ENCODE data around the gene CDK19.
A peak's percentile ranks its signal among the peaks of the same experiment; 100 is the strongest.

The CDK19 gene

DNA sequence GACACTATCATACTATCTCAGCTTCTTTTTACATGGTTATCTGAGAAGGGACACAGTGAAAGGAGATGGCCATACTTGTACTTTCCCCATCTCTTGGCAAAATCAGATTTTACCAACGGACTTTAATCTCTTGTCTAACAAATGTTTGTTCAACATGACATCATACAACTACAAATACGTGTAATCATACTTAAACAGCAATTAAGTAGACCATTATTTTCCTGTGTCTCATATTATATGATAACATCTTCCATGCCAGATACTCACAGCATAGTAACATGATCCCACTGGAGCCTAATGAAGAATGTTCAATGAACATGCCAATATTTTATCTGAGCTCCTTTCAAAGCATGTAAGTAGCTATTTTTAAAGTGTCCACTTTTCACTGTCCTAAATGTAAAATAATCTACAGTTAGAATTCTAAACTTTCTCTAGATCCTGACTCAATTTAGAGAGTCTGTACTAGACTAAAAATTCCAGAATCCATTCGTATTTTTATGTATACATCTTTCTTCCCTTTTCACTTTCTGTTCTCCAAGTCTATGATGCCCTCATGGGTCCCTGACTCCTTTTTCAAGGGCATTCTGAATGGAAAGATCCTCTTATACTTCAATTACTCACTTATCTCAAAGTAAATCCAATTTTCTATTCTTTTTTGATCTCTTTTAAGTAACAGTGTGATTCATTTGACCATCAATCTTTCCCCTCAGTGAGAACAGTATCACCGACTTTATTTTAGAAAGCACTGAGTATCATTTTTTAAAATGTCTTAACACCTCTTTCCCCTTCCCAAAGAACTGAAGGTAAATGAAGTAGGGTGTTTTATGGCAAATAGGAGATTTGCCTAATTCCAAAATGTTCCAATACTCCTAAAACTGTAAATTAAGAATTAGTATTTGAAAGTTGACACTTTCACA is 133.5 kb downstream of the CDK19 start:
- Histone ChIP-seq H3K27ac (no peak overlapping the region), H3K9me3 (ENCODE audit: low read depth, low read length) (no peaks in the 10 kb centered on the region), H3K9ac (ENCODE audit: insufficient read length) (no peak overlapping the region), H3K4me3 (no peak overlapping the region), H3K36me3 (ENCODE audit: insufficient read depth, low read length) (no peaks in the 10 kb centered on the region)
- no peak for DNase-seq (ENCODE audit: low read depth, low spot score)
- TF ChIP-seq EZH2 (IDR thresholded peaks at IDR 0.05) (no peak), POLR2AphosphoS5 (IDR thresholded peaks at IDR 0.05; ENCODE audit: borderline replicate concordance, low read depth, low read length) (no peak), FOXP2 (optimal IDR thresholded peaks at IDR 0.05; ENCODE audit: control extremely low read depth, extremely low read length, insufficient read depth) (no peak)

DNA sequence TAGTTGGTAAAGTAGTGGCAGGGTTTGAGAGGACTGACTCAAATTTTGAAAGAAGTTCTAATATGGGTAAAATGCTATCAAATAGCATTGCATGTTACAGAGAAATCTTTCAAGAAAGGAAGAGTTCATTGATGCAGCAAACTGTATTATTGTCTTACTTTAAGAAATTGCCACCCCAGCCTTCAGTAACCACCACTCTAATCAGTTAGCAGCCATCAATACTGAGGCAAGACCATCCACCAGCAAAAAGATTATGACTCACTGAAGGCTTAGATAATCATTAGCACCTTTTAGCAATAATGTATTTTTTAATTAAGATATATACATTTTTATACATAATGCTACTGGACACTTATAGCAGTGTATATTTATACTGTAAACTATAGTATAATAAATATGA is 138.9 kb downstream of the CDK19 start:
- no peaks in the 10 kb centered on the region for H3K36me3 ChIP-seq (ENCODE audit: insufficient read depth, low read length)
- H3K4me3 ChIP-seq, result no peak overlapping the region
- TF ChIP-seq POLR2AphosphoS5 (IDR thresholded peaks at IDR 0.05; ENCODE audit: borderline replicate concordance, low read depth, low read length) (no peak), EZH2 (IDR thresholded peaks at IDR 0.05) (no peak), FOXP2 (optimal IDR thresholded peaks at IDR 0.05; ENCODE audit: control extremely low read depth, extremely low read length, insufficient read depth) (no peak)
- H3K9ac ChIP-seq (ENCODE audit: insufficient read length), result no peak overlapping the region
- DNase-seq (ENCODE audit: low read depth, low spot score), result no peak
- no peaks in the 10 kb centered on the region for H3K9me3 ChIP-seq (ENCODE audit: low read depth, low read length)
- H3K27ac ChIP-seq, result no peak overlapping the region

DNA sequence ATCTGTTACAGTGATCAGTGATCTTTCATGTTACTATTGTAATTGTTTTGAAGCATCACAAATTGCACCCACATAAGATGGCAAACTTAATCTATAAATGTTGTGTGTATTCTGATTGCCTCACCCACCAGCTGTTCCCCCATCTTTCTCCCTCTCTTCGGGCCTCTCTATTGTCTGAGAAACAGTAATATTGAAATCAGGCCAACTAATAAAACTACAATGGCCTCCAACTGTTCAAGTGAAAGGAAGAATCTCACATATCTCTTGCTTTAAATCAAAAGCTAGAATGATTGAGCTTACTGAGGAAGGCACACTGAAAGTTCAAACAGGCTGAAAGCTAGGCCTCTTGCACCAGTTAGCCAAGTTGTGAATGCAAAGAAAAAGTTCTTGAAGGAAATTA is 141.2 kb downstream of the CDK19 start:
- no peak for TF ChIP-seq FOXP2 (optimal IDR thresholded peaks at IDR 0.05; ENCODE audit: control extremely low read depth, extremely low read length, insufficient read depth)
- TF ChIP-seq EZH2 (IDR thresholded peaks at IDR 0.05), result no peak
- TF ChIP-seq POLR2AphosphoS5 (IDR thresholded peaks at IDR 0.05; ENCODE audit: borderline replicate concordance, low read depth, low read length), result no peak
- H3K27ac ChIP-seq, result no peak overlapping the region
- H3K9ac ChIP-seq (ENCODE audit: insufficient read length), result no peak overlapping the region
- no peaks in the 10 kb centered on the region for H3K9me3 ChIP-seq (ENCODE audit: low read depth, low read length)
- DNase-seq (ENCODE audit: low read depth, low spot score), result no peak
- H3K4me3 ChIP-seq, result no peak overlapping the region
- no peaks in the 10 kb centered on the region for H3K36me3 ChIP-seq (ENCODE audit: insufficient read depth, low read length)

DNA sequence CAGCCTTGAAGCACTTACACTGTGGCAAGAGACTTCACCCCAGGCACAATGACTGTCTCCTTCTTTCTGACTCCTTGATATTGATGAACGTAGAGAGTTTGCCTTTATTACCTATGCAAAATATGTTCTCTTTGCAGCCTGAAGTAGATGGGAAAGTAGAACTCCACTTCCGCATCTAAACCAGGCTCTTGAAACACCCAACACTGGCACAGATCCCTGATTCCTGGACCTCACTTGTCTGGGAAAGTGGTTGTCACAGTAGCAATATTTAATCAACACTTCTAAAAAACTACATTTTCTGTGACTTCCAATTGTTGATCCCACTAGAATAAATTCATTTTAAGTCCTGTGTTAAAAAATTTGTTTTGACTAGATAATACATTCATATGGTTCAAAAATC is 143.1 kb downstream of the CDK19 start:
- no peak overlapping the region for H3K9ac ChIP-seq (ENCODE audit: insufficient read length)

DNA sequence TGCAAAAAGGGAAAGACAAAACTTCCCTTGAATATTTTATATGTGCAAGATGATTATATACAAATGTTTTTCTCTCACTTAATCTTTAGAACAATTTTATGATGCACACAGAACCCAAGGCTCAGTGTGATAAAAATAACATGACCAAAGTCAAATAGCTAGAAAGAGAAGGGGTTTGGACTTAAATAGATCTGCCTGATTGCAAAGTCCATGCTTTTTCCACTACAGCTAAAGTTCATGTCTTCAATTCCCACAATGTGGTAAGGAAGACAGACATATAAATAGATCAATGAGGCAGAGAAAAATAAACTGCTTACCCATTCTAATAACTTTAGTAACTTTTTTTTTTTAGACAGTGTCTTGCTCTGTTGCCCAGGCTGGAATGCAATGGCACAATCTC is 143.8 kb downstream of the CDK19 start:
- Histone ChIP-seq H3K27ac (no peak overlapping the region), H3K4me3 (no peak overlapping the region), H3K9ac (ENCODE audit: insufficient read length) (no peak overlapping the region), H3K9me3 (ENCODE audit: low read depth, low read length) (no peaks in the 10 kb centered on the region), H3K36me3 (ENCODE audit: insufficient read depth, low read length) (no peaks in the 10 kb centered on the region)
- TF ChIP-seq POLR2AphosphoS5 (IDR thresholded peaks at IDR 0.05; ENCODE audit: borderline replicate concordance, low read depth, low read length) (no peak), EZH2 (IDR thresholded peaks at IDR 0.05) (no peak), FOXP2 (optimal IDR thresholded peaks at IDR 0.05; ENCODE audit: control extremely low read depth, extremely low read length, insufficient read depth) (no peak)
- no peak for DNase-seq (ENCODE audit: low read depth, low spot score)

More for the DNA sequence above, 143.1 kb downstream of the CDK19 start:
- Histone ChIP-seq H3K27ac (no peak overlapping the region), H3K9me3 (ENCODE audit: low read depth, low read length) (no peaks in the 10 kb centered on the region), H3K4me3 (no peak overlapping the region), H3K36me3 (ENCODE audit: insufficient read depth, low read length) (no peaks in the 10 kb centered on the region)
- TF ChIP-seq EZH2 (IDR thresholded peaks at IDR 0.05) (no peak), POLR2AphosphoS5 (IDR thresholded peaks at IDR 0.05; ENCODE audit: borderline replicate concordance, low read depth, low read length) (no peak), FOXP2 (optimal IDR thresholded peaks at IDR 0.05; ENCODE audit: control extremely low read depth, extremely low read length, insufficient read depth) (no peak)
- no peak for DNase-seq (ENCODE audit: low read depth, low spot score)

DNA sequence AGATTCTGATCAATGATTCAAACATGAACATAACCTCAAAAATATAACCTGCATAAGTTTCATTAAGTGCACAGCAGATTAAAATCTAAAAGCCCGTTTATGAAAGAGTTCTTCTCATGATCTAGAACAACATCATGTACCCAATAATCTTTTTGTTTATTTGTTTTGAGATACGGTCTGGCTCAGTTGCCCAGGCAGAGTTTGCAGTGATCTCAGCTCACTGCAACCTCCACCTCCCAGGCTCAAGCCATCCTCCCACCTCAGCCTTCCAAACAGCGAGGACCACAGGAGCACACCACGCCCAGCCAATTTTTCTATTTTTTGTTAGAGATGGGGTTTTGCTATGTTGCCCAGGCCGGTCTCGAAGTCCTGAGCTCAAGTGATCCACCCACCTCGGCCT is 149.7 kb downstream of the CDK19 start:
- Histone ChIP-seq H3K4me3 (no peak overlapping the region), H3K9me3 (ENCODE audit: low read depth, low read length) (no peaks in the 10 kb centered on the region), H3K9ac (ENCODE audit: insufficient read length) (no peak overlapping the region), H3K27ac (no peak overlapping the region), H3K36me3 (ENCODE audit: insufficient read depth, low read length) (no peaks in the 10 kb centered on the region)
- DNase-seq (ENCODE audit: low read depth, low spot score), result no peak
- TF ChIP-seq POLR2AphosphoS5 (IDR thresholded peaks at IDR 0.05; ENCODE audit: borderline replicate concordance, low read depth, low read length) (no peak), FOXP2 (optimal IDR thresholded peaks at IDR 0.05; ENCODE audit: control extremely low read depth, extremely low read length, insufficient read depth) (no peak), EZH2 (IDR thresholded peaks at IDR 0.05) (no peak)

DNA sequence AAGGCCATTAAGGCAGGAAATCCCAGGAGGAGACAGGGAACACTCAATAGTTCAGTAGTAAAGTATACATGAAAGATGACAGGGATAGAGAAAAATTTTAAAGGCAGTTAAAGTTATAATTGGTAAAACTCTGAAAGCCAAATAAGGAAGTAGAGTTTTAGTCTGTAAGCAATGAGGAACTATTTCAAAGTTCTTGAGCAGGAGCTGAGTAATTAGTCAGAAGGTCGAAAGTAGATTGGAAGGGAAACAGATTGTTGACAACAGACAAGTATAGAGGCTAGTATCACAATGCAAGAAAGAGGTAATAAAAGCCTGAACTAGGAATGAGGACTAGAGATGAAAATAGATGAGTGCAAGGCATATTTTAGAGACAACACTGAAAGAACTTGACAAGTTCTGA is 150.3 kb downstream of the CDK19 start:
- no peak for DNase-seq (ENCODE audit: low read depth, low spot score)
- no peak overlapping the region for H3K27ac ChIP-seq
- H3K9ac ChIP-seq (ENCODE audit: insufficient read length), result no peak overlapping the region
- no peak for TF ChIP-seq POLR2AphosphoS5 (IDR thresholded peaks at IDR 0.05; ENCODE audit: borderline replicate concordance, low read depth, low read length)
- no peak for TF ChIP-seq FOXP2 (optimal IDR thresholded peaks at IDR 0.05; ENCODE audit: control extremely low read depth, extremely low read length, insufficient read depth)
- TF ChIP-seq EZH2 (IDR thresholded peaks at IDR 0.05), result no peak
- H3K9me3 ChIP-seq (ENCODE audit: low read depth, low read length), result no peaks in the 10 kb centered on the region
- H3K4me3 ChIP-seq, result no peak overlapping the region
- H3K36me3 ChIP-seq (ENCODE audit: insufficient read depth, low read length), result no peaks in the 10 kb centered on the region

DNA sequence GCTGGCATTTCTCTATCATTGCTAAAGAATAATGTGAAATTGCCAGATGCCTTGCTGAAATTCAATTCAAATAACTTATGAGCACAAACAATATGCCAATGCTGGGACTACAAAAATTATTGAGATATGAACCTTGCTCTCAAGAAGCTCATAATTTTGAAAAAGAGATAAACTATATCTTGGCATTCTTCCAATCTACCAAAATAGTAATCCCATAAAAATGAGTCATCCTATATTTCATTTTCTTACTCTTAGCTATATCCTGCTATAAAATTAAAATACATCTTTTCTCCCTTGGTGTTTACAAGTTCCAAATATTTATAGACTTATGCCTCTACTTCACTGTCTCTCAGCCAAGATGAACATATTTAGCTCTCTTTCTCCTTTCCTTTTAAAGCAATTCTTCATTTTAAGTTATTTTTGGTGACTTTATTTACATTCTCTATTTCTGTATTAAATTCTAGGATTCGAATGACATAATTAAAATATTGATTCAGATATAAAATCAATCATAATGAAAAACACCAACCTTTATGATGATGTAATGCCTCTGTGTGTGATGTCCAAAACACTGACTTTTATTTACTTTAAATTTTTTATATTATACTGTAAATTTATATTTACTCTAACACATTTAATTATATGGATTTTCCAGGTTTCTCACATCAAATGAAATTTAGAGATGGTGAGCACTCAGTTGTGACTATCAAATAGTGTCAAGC is 152.6 kb downstream of the CDK19 start:
- DNase-seq (ENCODE audit: low read depth, low spot score), result peak; percentile 26
- Histone ChIP-seq H3K4me3 (no peak overlapping the region), H3K9me3 (ENCODE audit: low read depth, low read length) (no peaks in the 10 kb centered on the region), H3K27ac (no peak overlapping the region), H3K36me3 (ENCODE audit: insufficient read depth, low read length) (no peaks in the 10 kb centered on the region), H3K9ac (ENCODE audit: insufficient read length) (no peak overlapping the region)
- no peak for TF ChIP-seq FOXP2 (optimal IDR thresholded peaks at IDR 0.05; ENCODE audit: control extremely low read depth, extremely low read length, insufficient read depth)
- no peak for TF ChIP-seq POLR2AphosphoS5 (IDR thresholded peaks at IDR 0.05; ENCODE audit: borderline replicate concordance, low read depth, low read length)
- no peak for TF ChIP-seq EZH2 (IDR thresholded peaks at IDR 0.05)

All from SK-N-MC (cell line).